H54 (cell line): Measurements from ENCODE around the gene TEAD1.

Source experiments
- DNase-seq: peaks from one replicate; pipeline ENCODE4 v3.0.0; 2011; ENCODE audit warnings: low spot score, mixed read lengths; ENCODE audit not compliant: insufficient read length
- FAIRE-seq: peaks from 3 replicates; lab custom pipeline; 2011; peaks lifted over from hg19 to GRCh38; lab: Jason Lieb, UNC
- POLR2A ChIP-seq: IDR thresholded peaks from 2 replicates; pipeline ENCODE4 v1.6.1; 2011; ENCODE audit warnings: low read depth, mild to moderate bottlenecking, low read length

The TEAD1 gene

GRCh38 chr11:12642806-12643428, 31.3 kb upstream of the TEAD1 start:
- no peak for TF ChIP-seq POLR2A
- DNase-seq = no peak
- FAIRE-seq = no peak

GRCh38 chr11:12646478-12646877, 27.7 kb upstream of the TEAD1 start:
- DNase-seq = no peak
- FAIRE-seq = no peak
- no peak for TF ChIP-seq POLR2A

DNA sequence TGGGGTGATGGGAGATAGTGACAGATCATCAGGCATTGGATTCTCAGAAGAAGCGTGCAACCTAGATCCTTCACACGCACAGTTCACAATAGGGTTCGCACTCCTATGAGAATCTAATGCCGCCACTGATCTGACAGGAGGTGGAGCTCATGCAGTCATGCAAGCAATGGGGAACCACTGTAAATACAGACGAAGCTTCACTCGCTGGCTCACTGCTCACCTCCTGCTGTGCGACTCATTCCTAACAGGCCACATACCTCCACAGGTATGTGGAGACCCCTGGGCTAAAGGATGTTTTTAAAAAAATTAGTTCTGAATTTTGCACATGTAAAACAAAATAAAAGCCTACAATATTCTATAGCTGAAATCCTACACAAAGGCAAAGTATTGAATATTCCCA, 20.5 kb upstream of the TEAD1 start:
- no peak for TF ChIP-seq POLR2A
- no peak for DNase-seq
- no peak for FAIRE-seq

- TF ChIP-seq POLR2A = no peak
- FAIRE-seq (no peak), DNase-seq (no peak)
Measured at GRCh38 chr11:12655842-12656241, 18.4 kb upstream of the TEAD1 start.

DNA sequence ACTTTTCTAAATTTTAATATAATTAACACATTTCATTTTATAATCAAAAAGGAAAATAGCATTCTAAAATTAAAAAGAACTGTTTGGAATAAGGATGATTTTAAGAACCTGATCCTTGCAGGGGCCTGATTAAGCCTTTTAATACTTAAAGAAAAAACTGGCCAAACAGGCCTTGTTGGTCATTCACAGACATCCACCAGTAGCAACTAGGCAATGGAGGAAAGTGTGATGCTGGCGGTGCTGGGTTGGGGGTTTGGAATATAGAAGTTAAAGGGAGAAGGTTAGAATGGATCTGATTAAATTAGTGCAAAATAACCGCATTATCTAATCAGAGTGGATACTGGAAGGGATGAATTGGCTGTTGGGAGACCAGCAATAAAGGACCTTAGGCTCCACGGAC, 16.9 kb upstream of the TEAD1 start:
- FAIRE-seq = no peak
- no peak for DNase-seq
- no peak for TF ChIP-seq POLR2A

- no peak for FAIRE-seq
- DNase-seq = no peak
- no peak for TF ChIP-seq POLR2A
Measured at GRCh38 chr11:12657981-12658380, 16.2 kb upstream of the TEAD1 start.

GRCh38 chr11:12662101-12662689, 12.0 kb upstream of the TEAD1 start:
- DNase-seq (no peak), FAIRE-seq (no peak)
- TF ChIP-seq POLR2A = no peak

GRCh38 chr11:12664385-12664784, 9.8 kb upstream of the TEAD1 start:
- no peak for TF ChIP-seq POLR2A
- FAIRE-seq = no peak

GRCh38 chr11:12666915-12667314, 7.3 kb upstream of the TEAD1 start:
- no peak for TF ChIP-seq POLR2A
- no peak for FAIRE-seq
- DNase-seq = no peak

More at GRCh38 chr11:12664385-12664784, 9.8 kb upstream of the TEAD1 start:
- no peak for DNase-seq

DNA sequence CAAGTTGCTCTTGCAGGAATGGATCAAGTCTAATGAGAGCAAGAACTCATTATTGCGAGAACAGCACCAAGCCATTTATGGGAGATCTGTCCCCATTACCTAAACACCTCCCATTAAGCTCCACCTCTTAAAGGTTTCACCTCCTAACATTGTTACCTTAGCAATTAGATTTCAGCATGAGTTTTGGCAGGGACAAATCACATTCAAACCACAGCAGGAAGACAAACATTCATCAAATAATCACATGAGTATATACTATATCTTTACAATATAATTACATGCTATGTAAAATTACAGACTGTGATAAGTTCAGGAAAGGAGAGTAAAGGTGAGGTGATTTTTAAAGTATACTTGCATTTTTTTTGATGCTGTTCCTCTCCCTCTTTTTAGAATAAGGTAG, 6.6 kb upstream of the TEAD1 start:
- no peak for FAIRE-seq

GRCh38 chr11:12668166-12668565, 6.1 kb upstream of the TEAD1 start:
- TF ChIP-seq POLR2A = no peak
- no peak for FAIRE-seq
- DNase-seq = no peak

More for the DNA sequence above, 6.6 kb upstream of the TEAD1 start:
- no peak for TF ChIP-seq POLR2A
- no peak for DNase-seq

- DNase-seq = no peak
- FAIRE-seq = no peak
- TF ChIP-seq POLR2A = no peak
Measured at GRCh38 chr11:12669930-12670329, 4.3 kb upstream of the TEAD1 start.

DNA sequence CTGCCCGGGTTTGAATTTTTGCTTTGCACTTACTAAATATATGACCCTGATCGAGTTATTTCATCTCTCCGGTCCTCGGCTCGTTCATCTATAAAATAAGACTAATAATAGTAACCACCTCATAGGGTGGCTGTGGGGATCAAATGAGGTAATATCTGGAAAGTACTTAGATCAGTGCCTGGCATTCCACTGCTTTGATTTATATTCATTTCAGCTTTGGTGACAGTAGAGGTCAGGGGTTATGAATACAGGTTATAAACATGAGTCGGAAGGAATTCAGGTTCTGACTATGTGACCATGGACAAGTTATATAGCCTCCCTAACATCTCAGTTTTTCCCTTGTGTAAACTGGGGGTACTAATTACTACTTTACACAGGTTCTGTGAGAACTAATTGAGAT, 2.9 kb upstream of the TEAD1 start:
- no peak for FAIRE-seq
- no peak for TF ChIP-seq POLR2A
- DNase-seq = no peak

DNA sequence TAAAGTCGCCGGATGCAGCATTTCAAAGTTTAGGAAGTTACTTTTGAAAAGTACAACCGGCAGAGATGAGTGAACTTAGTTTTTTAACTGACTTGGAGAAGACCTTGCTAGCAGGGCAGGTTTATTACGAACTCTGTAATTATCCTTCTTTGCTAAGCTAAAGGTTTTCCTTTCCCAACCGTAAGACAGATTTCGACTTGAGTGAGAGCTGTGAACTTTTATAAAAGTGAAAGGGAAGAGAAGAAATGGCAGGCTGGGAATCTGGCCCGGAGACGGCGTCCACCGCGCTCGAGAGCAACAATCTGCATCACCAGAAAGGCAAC, 659 bp upstream of the TEAD1 start:
- FAIRE-seq = no peak
- no peak for TF ChIP-seq POLR2A
- DNase-seq = no peak

DNA sequence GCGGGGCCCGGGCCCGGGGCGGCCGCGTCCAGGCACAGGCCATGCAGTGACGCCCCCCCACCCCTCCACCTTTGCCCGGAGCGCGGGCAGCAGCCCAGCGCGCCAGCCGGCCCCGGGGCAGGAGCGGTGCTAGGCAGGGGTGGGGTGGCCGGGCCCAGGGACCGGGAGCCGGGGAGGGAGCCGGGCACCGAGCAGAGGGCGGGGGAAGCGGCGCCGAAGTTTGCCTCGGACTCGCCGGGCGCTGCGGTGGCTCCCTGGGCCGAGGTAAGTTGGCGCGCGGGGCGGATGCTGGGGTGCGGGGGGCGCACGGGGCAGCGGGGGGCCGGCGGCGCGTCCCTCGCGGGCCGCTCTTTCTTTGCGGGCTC, 332 bp downstream of the TEAD1 start:
- no peak; the same call in 1 of the 2 replicates for TF ChIP-seq POLR2A
- FAIRE-seq (no peak), DNase-seq (no peak)
